GM10248 (cell line): ENCODE results near the gene MAN1B1.

Experiments
- CTCF ChIA-PET: fragments of 300-600 bp; sonication (Branson Sonifier 250); formaldehyde crosslinking; extraction: SDS; loops from one replicate; lab custom pipeline; 2021; ENCODE audit warnings: antibody characterized with exemption; lab: Yijun Ruan, JAX
- POLR2A ChIA-PET: fragments of 350-650 bp; sonication (Branson Sonifier 250); formaldehyde crosslinking; extraction: SDS; loops from one replicate; lab custom pipeline; 2020; ENCODE audit warnings: antibody characterized with exemption; lab: Yijun Ruan, JAX
- DNase-seq: peaks from one replicate; pipeline ENCODE4 v3.0.0; 2012; ENCODE audit errors: extremely low spot score
- TF ChIP-seq, protein P1 (sequence below): IDR thresholded peaks from 2 replicates; pipeline ENCODE4 v1.5.1; 2012; ENCODE audit warnings: mild to moderate bottlenecking, low read depth; ENCODE audit errors: extremely low read depth, missing control alignments, control extremely low read depth

The MAN1B1 gene

DNA sequence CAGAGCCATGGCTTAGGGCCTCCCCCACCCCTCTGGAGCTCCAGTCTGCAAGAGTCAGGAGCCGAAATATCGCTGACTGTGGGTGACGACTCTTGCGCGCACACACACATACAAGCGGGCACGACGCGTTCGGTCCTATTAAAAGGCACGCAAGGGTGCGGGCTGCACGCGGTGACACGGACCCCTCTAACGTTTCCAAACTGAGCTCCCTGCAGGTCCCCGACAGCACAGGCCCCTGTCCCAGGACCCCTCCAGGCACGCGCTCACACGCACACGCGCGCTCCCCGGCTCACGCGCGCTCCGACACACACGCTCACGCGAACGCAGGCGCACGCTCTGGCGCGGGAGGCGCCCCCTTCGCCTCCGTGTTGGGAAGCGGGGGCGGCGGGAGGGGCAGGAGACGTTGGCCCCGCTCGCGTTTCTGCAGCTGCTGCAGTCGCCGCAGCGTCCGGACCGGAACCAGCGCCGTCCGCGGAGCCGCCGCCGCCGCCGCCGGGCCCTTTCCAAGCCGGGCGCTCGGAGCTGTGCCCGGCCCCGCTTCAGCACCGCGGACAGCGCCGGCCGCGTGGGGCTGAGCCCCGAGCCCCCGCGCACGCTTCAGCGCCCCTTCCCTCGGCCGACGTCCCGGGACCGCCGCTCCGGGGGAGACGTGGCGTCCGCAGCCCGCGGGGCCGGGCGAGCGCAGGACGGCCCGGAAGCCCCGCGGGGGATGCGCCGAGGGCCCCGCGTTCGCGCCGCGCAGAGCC, 52.1 kb downstream of the MAN1B1 start, which contains the start of gene GRIN1:
TSS of gene GRIN1 (plus strand) at position 433 of the 746 bp plus-strand sequence. CDS start 333 bp downstream, outside the sequence.
- TF ChIP-seq, protein P1, sequence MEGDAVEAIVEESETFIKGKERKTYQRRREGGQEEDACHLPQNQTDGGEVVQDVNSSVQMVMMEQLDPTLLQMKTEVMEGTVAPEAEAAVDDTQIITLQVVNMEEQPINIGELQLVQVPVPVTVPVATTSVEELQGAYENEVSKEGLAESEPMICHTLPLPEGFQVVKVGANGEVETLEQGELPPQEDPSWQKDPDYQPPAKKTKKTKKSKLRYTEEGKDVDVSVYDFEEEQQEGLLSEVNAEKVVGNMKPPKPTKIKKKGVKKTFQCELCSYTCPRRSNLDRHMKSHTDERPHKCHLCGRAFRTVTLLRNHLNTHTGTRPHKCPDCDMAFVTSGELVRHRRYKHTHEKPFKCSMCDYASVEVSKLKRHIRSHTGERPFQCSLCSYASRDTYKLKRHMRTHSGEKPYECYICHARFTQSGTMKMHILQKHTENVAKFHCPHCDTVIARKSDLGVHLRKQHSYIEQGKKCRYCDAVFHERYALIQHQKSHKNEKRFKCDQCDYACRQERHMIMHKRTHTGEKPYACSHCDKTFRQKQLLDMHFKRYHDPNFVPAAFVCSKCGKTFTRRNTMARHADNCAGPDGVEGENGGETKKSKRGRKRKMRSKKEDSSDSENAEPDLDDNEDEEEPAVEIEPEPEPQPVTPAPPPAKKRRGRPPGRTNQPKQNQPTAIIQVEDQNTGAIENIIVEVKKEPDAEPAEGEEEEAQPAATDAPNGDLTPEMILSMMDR = no peak
- ChIA-PET CTCF (interaction anchor here (0.9 to 1.5 kb wide), 4 partner anchors 18 to 69 kb away, joined by 3 read pairs; partner anchors contain the start of gene SAPCD2), POLR2A (interaction anchor here (0.6 kb wide), 1 partner anchor 102 kb away, joined by 3 read pairs; the partner anchor contains the start of gene TUBB4B)
- no peak for DNase-seq

DNA sequence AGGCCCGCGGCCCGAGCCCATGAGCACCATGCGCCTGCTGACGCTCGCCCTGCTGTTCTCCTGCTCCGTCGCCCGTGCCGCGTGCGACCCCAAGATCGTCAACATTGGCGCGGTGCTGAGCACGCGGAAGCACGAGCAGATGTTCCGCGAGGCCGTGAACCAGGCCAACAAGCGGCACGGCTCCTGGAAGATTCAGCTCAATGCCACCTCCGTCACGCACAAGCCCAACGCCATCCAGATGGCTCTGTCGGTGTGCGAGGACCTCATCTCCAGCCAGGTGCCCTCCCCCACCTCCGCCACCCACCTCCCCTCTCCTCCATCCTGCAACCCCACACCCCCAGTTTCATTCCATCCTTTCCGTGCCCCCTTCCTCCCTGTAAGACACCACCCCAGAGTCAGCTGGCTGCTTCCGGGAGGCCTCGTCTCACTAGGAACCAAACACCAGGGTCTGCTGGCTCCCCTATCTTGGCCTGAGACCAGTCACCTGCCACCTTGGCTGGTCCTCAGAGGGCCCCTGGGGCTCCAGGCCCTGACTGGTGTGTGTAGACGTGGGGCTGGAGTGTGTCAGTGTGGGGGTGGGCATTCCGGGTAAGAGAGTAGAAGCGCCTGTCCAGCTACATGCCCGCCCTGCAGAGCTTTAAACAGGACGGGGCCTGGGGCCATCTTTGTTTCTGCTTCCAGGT, 52.8 kb downstream of the MAN1B1 start:
- TF ChIP-seq, protein P1 = no peak
- ChIA-PET CTCF (interaction anchor here (0.9 to 1.7 kb wide), 3 partner anchors 10 to 26 kb away, joined by 3 read pairs; no protein-coding TSS in a partner anchor), POLR2A (interaction anchor here (0.5 kb wide), 1 partner anchor 11 kb away, joined by 3 read pairs; no protein-coding TSS in a partner anchor)
- no peak for DNase-seq

DNA sequence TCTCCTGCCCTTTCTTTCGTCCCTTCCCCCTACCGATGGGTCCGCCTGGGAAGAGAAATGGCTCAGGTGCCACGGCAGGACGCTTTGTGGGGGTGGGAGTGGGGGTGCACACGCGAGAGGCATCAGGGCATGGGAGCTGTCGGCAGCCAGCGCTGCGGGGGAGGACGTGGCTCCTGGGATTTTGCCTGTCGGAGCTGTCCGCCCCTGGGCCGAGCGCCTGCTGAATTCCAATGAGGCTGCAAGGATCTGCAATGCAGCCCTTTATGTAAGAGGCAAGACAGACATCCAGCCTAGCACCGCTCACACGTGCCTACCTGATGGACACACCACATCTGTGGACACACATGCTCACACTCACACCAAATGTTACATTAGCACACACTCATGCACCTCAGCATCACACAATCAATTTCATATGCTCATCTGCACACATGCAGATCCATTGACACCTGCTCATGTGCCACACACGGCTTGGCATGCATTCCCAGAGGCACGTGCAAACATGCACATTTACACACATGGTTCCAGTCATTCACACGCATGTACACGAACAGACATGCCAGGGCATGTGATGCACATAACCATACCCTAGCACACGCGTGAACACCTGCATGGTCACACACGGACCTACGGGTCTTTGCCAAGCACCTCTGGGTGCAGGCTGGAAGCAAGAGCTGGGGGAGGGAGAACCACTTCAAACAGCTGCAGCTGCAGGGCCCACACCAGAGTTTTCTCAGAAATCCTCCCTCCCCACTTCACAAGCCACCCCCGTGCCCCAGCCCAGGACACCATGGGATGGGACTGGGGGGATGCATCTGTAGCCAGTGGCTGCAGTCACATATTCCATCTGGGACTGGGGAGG, 53.6 kb downstream of the MAN1B1 start:
- TF ChIP-seq, protein P1 = no peak
- DNase-seq = no peak
- ChIA-PET POLR2A (interaction anchor here (0.5 kb wide), 1 partner anchor 10 kb away, joined by 3 read pairs; no protein-coding TSS in a partner anchor), CTCF (interaction anchor here (0.7 to 1.7 kb wide), 2 partner anchors 9 to 97 kb away, joined by 3 read pairs; no protein-coding TSS in a partner anchor)

DNA sequence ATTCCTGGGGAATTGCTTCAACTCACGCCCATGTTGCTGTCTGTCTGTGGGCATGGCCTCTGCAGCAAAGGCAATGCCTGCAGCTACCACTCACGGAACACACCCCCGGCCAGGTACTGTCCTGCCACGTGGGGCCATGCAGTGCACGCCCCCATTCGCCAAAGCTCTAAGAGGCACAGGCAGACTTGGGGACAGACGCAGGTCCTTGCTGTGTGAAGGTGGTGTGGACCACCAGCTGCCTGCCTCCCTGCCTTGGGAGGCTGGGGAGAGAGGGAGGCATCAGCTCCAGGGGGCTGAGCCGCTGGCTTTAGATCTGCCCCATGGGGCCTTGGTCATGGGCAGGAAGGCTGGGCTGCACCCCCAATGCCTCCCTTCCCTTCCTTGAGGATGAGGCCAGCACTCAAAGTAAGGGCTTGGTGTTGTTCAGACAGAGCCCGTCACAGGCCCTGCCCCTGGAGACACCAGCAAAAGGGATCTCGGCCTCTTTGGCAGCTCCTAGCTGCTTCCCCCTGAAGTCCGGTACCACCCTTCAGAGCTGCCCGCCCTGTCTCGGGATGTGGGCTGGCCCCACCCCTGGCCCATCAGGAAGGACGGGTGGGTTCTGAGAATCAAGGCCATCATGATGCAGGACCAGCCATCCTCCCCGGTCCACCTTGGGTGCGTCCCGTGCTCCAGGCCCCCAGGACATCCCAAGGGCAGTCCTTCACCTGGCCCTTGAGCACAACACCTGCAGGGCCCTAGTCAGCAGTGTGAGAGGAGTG, 54.4 kb downstream of the MAN1B1 start:
- ChIA-PET POLR2A (no interaction called here), CTCF (interaction anchor here (0.7 to 1.7 kb wide), 3 partner anchors 8 to 96 kb away, joined by 3 read pairs; no protein-coding TSS in a partner anchor)
- TF ChIP-seq, protein P1 = no peak
- DNase-seq = no peak

DNA sequence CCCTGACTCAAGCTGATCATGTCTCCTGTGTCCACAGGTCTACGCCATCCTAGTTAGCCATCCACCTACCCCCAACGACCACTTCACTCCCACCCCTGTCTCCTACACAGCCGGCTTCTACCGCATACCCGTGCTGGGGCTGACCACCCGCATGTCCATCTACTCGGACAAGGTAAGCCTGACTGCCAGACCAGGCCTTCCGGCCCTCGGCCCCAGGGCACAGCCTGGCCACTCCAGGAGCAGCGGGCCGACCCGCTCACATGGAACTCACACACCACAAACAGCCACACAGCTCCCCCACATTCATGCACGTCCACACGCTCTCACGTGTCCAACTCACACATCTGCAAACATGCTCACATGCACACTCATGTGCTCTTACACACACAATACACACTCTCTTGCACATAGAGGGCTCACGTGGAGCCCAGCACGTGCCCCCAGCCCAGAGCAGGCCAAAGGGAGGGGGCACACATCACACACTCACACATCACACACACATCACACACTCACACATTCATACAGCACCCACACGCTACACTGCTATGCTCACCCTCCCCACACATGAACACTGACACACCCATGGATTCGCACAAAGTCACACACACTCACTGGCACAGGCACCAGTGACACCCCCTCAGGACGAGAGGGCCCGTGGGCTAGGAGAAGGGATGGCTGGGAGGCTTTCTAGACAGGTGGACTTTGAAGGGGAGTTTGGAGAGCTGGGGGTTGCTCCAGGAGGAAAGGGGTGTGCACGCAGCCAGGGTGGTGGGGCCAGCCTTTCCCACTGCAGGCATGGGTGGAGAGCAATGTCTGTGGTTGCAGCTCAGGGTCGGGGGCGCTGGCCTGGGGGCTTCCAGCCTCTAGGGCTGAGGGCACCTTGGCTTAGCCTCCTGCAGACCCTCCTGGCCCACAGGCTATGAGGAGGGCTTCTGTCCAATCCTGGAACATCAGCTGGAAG, 55.5 kb downstream of the MAN1B1 start:
- CTCF ChIA-PET = interaction anchor here (1.0 kb wide), 1 partner anchor 11 kb away, joined by 3 read pairs; no protein-coding TSS in a partner anchor

More for the DNA sequence above, 55.5 kb downstream of the MAN1B1 start:
- POLR2A ChIA-PET = no interaction called here
- TF ChIP-seq, protein P1 = no peak
- DNase-seq = no peak
